Measurements from ENCODE around the gene CHST1.

CHST1 gene

GRCh38 chr11:45614196-45614828 is 51.1 kb downstream of the CHST1 start:
- in situ Hi-C loops (cut with MboI; ENCODE audit: low sequenced_read_pairs): no loop called here

GRCh38 chr11:45610627-45611026 is 54.8 kb downstream of the CHST1 start:
- in situ Hi-C loops (cut with MboI; ENCODE audit: low sequenced_read_pairs): no loop called here

- in situ Hi-C loops (cut with MboI; ENCODE audit: low sequenced_read_pairs): no loop called here
These were observed 55.5 kb downstream of the CHST1 start for GRCh38 chr11:45609902-45610301.

- in situ Hi-C loops (cut with MboI; ENCODE audit: low sequenced_read_pairs): no loop called here
These were observed 56.1 kb downstream of the CHST1 start for GRCh38 chr11:45609337-45609736.

GRCh38 chr11:45607995-45608394 is 57.4 kb downstream of the CHST1 start:
- in situ Hi-C loops (cut with MboI; ENCODE audit: low sequenced_read_pairs): no loop called here

- in situ Hi-C loops (cut with MboI; ENCODE audit: low sequenced_read_pairs): no loop called here
These were observed 58.7 kb downstream of the CHST1 start for GRCh38 chr11:45606514-45607281.

- in situ Hi-C loops (cut with MboI; ENCODE audit: low sequenced_read_pairs): no loop called here
These were observed 60.4 kb downstream of the CHST1 start for GRCh38 chr11:45605051-45605450.

- in situ Hi-C loops (cut with MboI; ENCODE audit: low sequenced_read_pairs): no loop called here
These were observed 61.3 kb downstream of the CHST1 start for GRCh38 chr11:45603946-45604682.

- in situ Hi-C loops (cut with MboI; ENCODE audit: low sequenced_read_pairs): loop anchor here (25.0 kb wide), 1 partner anchor 88 kb away; no protein-coding TSS in a partner anchor
These were observed 66.1 kb downstream of the CHST1 start for GRCh38 chr11:45599161-45599943.
